OCI-LY7 (cell line): ENCODE data around the gene EPHA1.

Experiments used
- CTCF ChIP-seq: fragments of 200-600 bp; sonication (generic); conservative IDR thresholded peaks from 2 replicates; pipeline ENCODE4 v1.5.1; 2014; ENCODE audit warnings: mild to moderate bottlenecking, antibody characterized with exemption, low read length, moderate library complexity, mixed read lengths
- EZH2phosphoT487 ChIP-seq: fragments of 200-600 bp; sonication (generic); IDR thresholded peaks from 2 replicates; pipeline ENCODE4 v1.6.1; 2018; ENCODE audit warnings: low read depth, borderline replicate concordance, mild to moderate bottlenecking, mixed run types, antibody characterized with exemption, low read length, moderate library complexity, mixed read lengths

GRCh38 chr7:143399642-143400041 is 9.0 kb downstream of the EPHA1 start:
- TF ChIP-seq CTCF (no peak), EZH2phosphoT487 (no peak)
